ENCODE measurements around the gene HMX1.

GRCh38 chr4:8818063-8818881 is 53.4 kb downstream of the HMX1 start:
- TF ChIP-seq, protein P1, sequence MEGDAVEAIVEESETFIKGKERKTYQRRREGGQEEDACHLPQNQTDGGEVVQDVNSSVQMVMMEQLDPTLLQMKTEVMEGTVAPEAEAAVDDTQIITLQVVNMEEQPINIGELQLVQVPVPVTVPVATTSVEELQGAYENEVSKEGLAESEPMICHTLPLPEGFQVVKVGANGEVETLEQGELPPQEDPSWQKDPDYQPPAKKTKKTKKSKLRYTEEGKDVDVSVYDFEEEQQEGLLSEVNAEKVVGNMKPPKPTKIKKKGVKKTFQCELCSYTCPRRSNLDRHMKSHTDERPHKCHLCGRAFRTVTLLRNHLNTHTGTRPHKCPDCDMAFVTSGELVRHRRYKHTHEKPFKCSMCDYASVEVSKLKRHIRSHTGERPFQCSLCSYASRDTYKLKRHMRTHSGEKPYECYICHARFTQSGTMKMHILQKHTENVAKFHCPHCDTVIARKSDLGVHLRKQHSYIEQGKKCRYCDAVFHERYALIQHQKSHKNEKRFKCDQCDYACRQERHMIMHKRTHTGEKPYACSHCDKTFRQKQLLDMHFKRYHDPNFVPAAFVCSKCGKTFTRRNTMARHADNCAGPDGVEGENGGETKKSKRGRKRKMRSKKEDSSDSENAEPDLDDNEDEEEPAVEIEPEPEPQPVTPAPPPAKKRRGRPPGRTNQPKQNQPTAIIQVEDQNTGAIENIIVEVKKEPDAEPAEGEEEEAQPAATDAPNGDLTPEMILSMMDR (IDR thresholded peaks at IDR 0.05; ENCODE audit: low read depth, low read length) = no peak
- TF ChIP-seq POLR2A (IDR thresholded peaks at IDR 0.05; ENCODE audit: extremely low read depth, insufficient read length) = no peak
- TF ChIP-seq, protein P2, sequence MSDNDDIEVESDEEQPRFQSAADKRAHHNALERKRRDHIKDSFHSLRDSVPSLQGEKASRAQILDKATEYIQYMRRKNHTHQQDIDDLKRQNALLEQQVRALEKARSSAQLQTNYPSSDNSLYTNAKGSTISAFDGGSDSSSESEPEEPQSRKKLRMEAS (IDR thresholded peaks at IDR 0.05; ENCODE audit: low read depth, low read length) = no peak
- no peak for TF ChIP-seq MYC (IDR thresholded peaks at IDR 0.05; ENCODE audit: low read depth, low read length)

Measured in NB4 (cell line).